DOHH2 (cell line): Measurements from ENCODE around the gene NPFFR1.
"Not testable (repeated sequence)": the region's sequence is repeated elsewhere in the genome, so short reads cannot be mapped to it uniquely, and the experiment has no call there.

Experiments used
- H3F3A ChIP-seq: fragments of 200-600 bp; sonication (generic), shearing (Covaris generic); 2 replicates; pipeline ENCODE4 v1.6.0; 2016; ENCODE audit warnings: antibody characterized with exemption, mild to moderate bottlenecking; ENCODE audit not compliant: control insufficient read depth, insufficient read depth
- H3K27ac ChIP-seq: fragments of 200-600 bp; sonication (generic); 2 replicates; pipeline ENCODE4 v1.5.1; 2014; ENCODE audit warnings: low read depth, mild to moderate bottlenecking, low read length, moderate library complexity
- H3K27me3 ChIP-seq: fragments of 200-600 bp; sonication (generic); 2 replicates; pipeline ENCODE4 v1.6.1; 2014; ENCODE audit warnings: mild to moderate bottlenecking, low read length, mixed read lengths; ENCODE audit not compliant: control insufficient read depth
- H3K36me3 ChIP-seq: fragments of 200-600 bp; sonication (generic); 2 replicates; pipeline ENCODE4 v1.6.1; 2014; ENCODE audit warnings: mild to moderate bottlenecking, low read length, moderate library complexity, mixed read lengths; ENCODE audit not compliant: control insufficient read depth
- H3K4me1 ChIP-seq: fragments of 200-600 bp; sonication (generic); 2 replicates; pipeline ENCODE4 v1.6.1; 2014; ENCODE audit warnings: mild to moderate bottlenecking, low read length, mixed read lengths; ENCODE audit not compliant: control insufficient read depth
- H3K4me2 ChIP-seq: fragments of 200-600 bp; sonication (generic); 2 replicates; pipeline ENCODE4 v1.6.0; 2014; ENCODE audit warnings: mild to moderate bottlenecking, low read length, moderate library complexity
- H3K4me3 ChIP-seq: fragments of 200-600 bp; sonication (generic); 2 replicates; pipeline ENCODE4 v1.5.1; 2014; ENCODE audit warnings: mild to moderate bottlenecking, low read length, mixed read lengths
- H3K79me2 ChIP-seq: fragments of 200-600 bp; sonication (generic); 2 replicates; pipeline ENCODE4 v1.6.1; 2014; ENCODE audit warnings: mild to moderate bottlenecking, low read length, mixed read lengths; ENCODE audit not compliant: control insufficient read depth
- H3K9me2 ChIP-seq: fragments of 200-600 bp; sonication (generic); replicated peaks from 2 replicates; pipeline ENCODE4 v1.6.1; 2014; ENCODE audit warnings: mild to moderate bottlenecking, low read length, mixed read lengths; ENCODE audit not compliant: control insufficient read depth
- H3K9me3 ChIP-seq: fragments of 200-600 bp; sonication (generic); 2 replicates; pipeline ENCODE4 v1.6.1; 2014; ENCODE audit warnings: antibody characterized with exemption, low read length, mixed read lengths; ENCODE audit not compliant: control insufficient read depth, insufficient read depth
- H4K20me1 ChIP-seq: fragments of 200-600 bp; sonication (generic); 2 replicates; pipeline ENCODE4 v1.6.0; 2014; ENCODE audit warnings: low read depth, mild to moderate bottlenecking, antibody characterized with exemption, low read length, moderate library complexity; ENCODE audit not compliant: control insufficient read depth, insufficient read depth
- CTCF ChIP-seq: fragments of 200-600 bp; sonication (generic); IDR thresholded peaks from one replicate; pipeline ENCODE4 v1.5.1; 2014; ENCODE audit warnings: antibody characterized with exemption, mild to moderate bottlenecking, low read depth, low read length; ENCODE audit not compliant: poor library complexity, severe bottlenecking
- EZH2phosphoT487 ChIP-seq: fragments of 200-600 bp; sonication (generic); IDR thresholded peaks from 2 replicates; pipeline ENCODE4 v1.6.1; 2017; ENCODE audit warnings: borderline replicate concordance, mild to moderate bottlenecking, antibody characterized with exemption, low read length, moderate library complexity, mixed read lengths

The NPFFR1 gene

GRCh38 chr10:70241081-70241480, 42.7 kb downstream of the NPFFR1 start:
- H3K36me3 ChIP-seq = no peaks in the 10 kb centered on the region
- no peaks in the 10 kb centered on the region for H3K4me1 ChIP-seq
- H3K9me2 ChIP-seq = no peaks in the 10 kb centered on the region
- TF ChIP-seq CTCF (no peak), EZH2phosphoT487 (no peak)
- peaks cover 25% of the 10 kb centered on the region for H3K27me3 ChIP-seq
- H3K9me3 ChIP-seq = no peaks in the 10 kb centered on the region
- no peaks in the 10 kb centered on the region for H3K79me2 ChIP-seq
- H3F3A ChIP-seq = no peaks in the 10 kb centered on the region
- H3K27ac ChIP-seq = no peak overlapping the region
- H4K20me1 ChIP-seq = no peaks in the 10 kb centered on the region
- no peak overlapping the region for H3K4me2 ChIP-seq
- no peak overlapping the region for H3K4me3 ChIP-seq

- not testable (repeated sequence) for H3K9me3 ChIP-seq, H3K79me2 ChIP-seq, H3K4me3 ChIP-seq, H3K9me2 ChIP-seq, H3K27ac ChIP-seq, H3K36me3 ChIP-seq, H4K20me1 ChIP-seq, H3K4me2 ChIP-seq, H3F3A ChIP-seq, H3K4me1 ChIP-seq
- H3K27me3 ChIP-seq = peaks cover 15% of the 10 kb centered on the region
These were observed 43.8 kb downstream of the NPFFR1 start for GRCh38 chr10:70239986-70240385.

GRCh38 chr10:70239077-70239976, 44.5 kb downstream of the NPFFR1 start:
- H4K20me1 ChIP-seq, H3F3A ChIP-seq, H3K36me3 ChIP-seq, H3K9me2 ChIP-seq, H3K27ac ChIP-seq, H3K27me3 ChIP-seq, H3K4me1 ChIP-seq, H3K4me3 ChIP-seq, H3K9me3 ChIP-seq, H3K4me2 ChIP-seq, H3K79me2 ChIP-seq: not testable (repeated sequence)

GRCh38 chr10:70237958-70238536, 45.8 kb downstream of the NPFFR1 start:
- not testable (repeated sequence) for H3K4me2 ChIP-seq, H3K27ac ChIP-seq

More at GRCh38 chr10:70237958-70238536, 45.8 kb downstream of the NPFFR1 start:
- H3K4me1 ChIP-seq, H3F3A ChIP-seq, H3K4me3 ChIP-seq, H3K9me3 ChIP-seq, H4K20me1 ChIP-seq, H3K36me3 ChIP-seq, H3K27me3 ChIP-seq, H3K9me2 ChIP-seq, H3K79me2 ChIP-seq: not testable (repeated sequence)
